M059J (cell line): ENCODE data around the gene TRPM8. TPM values are rescaled to one million over a fixed set of nuclear protein-coding genes. Genes with fewer than 3 reads are reported as not detected.

Experiments used
- DNase-seq: peaks from one replicate; pipeline ENCODE4 v3.0.0-alpha.2; 2012; ENCODE audit warnings: low read depth
- total RNA-seq: library from RNA; depleted of rRNA; stranded (reverse); fragments of >200 nt; shearing (Covaris generic); gene quantifications from 2 replicates; pipeline ENCODE4 v1.2.3, GENCODE V29; 2014

Gene TRPM8
- total RNA-seq, 1 experiment from 2014 or later = 4.2 TPM

DNA sequence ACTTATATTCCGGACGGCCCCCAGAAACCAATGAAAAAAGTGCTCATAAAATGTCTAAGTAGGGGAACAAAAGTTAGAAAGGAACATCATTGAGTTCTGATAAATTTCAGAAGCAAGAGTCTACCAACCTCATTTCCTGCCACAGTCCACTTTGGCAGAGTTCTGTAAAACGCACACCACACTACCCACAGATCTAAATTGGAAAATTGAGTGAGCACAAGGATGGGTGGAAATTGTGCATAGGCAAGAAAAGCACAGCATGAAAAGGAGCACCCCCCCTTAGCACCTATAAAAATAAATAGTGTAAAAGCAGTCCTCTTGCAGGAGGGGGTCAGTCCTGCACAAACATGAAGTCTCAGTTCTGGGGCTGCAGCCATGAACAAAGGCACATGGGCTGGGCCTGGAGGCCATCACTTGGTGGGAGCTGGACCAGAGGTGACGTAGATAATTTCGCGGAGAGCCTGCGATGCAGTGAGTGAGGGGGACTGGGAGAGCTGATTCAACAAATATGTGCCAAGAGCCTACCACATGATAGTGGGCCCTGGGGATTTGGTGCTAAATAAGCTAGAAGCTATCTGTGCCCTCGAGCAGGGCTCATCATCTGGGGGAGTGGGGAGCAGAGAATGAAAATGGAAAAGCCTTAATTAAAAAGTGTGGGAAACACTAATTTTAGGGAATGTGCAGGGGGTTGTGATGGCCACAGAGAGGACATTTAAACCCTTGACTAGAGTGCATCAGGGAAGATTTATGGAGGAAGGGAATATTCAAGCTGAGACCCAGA is 84.4 kb downstream of the TRPM8 start:
- DNase-seq = no peak

- DNase-seq = no peak
Measured at GRCh38 chr2:234002281-234002680, 85.1 kb downstream of the TRPM8 start.

DNA sequence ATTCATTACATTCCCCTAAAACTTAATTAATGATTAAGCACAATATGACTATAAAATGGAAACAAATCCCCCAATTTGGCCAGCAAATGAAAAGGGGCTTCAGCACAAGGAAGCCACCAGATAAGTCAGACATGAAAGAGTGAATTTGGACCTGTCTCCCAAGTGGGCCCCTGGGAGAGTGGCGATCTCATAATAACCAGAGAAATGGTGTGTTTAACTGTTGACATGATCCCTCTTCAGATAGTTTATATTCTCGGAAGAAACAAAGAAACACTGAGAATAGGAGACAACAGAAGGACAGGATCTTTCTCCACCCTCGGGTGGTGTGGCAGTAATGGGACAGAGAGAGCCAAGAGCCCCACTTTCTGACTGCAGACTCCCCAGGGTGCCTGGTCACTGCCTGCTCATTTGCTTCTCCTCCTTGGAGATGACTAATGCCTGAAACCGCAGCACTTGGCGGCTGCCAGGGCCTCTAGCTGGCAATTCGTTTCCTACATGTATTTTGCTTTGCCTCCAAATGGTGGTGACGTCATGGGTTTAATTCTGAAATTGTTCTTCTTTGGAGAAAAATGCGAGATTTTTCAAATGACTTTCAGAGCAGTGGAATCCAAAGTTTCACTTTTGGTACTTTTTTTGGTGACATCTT is 86.9 kb downstream of the TRPM8 start:
- peak; percentile 95 for DNase-seq

DNA sequence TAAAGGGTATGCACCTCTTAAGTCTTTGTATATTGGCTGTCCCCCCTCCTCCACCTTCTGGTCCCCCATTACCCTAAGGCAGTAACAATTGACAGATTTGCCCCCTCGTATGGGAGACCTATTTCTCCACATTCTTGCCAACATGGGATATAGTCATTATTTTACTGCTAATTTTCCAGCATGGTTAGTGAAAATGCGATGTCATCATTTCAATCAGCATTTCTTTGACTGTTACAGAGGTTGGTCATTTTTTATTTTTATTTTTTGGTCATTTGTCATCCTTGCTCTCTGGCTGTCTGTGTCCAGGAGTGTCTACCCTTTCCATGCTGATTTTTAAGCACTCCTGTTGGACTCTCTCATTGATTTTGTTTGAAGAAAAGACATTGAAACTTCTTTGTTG is 88.0 kb downstream of the TRPM8 start:
- DNase-seq = no peak

GRCh38 chr2:234006501-234006900 is 89.3 kb downstream of the TRPM8 start:
- no peak for DNase-seq

GRCh38 chr2:234014427-234014826 is 97.3 kb downstream of the TRPM8 start:
- DNase-seq = no peak

DNA sequence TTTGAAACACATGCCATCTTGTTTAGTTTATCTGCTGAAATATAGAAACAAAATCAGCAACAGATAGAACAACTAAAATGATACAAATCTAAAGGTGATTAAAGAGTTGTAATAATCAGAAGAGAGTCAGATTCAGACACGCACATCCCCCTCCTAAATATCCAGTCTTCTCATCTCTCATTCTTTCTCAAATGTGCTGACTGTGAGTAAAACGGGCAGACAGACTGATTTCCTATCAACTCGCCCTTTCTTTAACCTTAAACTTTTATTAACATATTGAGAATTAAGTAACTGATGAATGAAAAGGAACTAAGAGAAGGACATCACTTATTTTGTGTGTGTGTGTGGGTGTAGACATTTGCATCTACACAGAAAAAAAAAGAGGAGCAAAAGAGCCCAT is 98.7 kb downstream of the TRPM8 start:
- DNase-seq = no peak

- DNase-seq = no peak
Measured at GRCh38 chr2:234019896-234020295, 102.7 kb downstream of the TRPM8 start.

DNA sequence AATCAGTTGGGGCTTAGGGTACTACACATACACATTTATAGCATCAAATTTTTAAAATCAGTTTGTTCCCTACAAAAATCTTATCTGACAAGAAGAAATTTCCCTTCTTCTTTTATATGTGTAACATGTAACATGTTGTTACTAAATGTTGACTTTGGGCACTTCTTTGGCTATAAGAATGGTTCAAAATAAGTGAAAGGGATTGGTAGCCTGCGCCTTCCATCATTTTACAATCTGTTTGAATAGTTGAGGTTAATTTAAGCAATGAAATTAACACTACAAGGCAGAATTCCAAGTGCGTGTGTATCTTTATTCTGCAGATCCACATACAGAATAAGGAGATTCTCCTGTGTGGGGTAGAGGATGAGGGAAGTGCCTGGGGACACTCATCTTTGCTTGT is 103.2 kb downstream of the TRPM8 start:
- DNase-seq = no peak

- no peak for DNase-seq
Measured at GRCh38 chr2:234022424-234022823, 105.3 kb downstream of the TRPM8 start.

DNA sequence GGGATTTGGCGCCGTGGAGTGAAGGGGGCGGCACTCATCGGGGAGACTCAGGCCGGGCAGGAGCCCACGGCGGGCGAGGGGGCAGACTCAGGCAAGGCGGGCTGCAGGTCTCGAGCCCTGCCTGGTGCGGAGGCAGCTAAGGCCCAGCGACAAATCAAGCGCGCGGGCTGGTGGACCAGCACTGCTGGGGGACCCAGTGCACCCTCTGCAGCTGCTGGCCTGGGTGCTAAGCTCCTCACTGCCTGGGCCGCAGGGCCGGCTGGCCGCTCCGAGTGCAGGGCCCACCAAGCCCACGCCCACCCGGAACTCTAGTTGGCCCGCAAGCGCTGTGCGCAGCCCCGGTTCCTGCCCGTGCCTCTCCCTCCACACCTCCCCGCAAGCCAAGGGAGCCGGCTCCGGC is 107.1 kb downstream of the TRPM8 start:
- DNase-seq = no peak

DNA sequence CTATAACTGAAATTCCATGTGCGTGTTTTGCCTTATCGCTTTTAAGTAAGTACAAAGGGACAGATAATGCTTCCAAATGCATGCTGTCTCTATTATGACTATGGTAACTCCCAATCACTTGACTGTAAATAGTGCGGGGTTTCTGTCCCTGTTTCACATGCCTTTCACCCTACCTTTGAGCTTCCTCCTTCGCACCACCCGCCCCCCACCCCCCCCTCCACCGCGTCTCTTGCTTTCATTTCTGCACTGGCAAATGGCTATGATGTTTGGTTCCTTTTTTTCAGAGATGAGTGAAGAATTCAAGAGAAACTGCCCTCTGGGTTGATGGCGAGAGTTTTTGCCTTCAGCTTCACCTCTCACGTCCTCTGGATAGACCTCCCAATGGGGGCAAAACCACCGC is 108.3 kb downstream of the TRPM8 start:
- no peak for DNase-seq

- peak; percentile 76 for DNase-seq
Measured at GRCh38 chr2:234025891-234026401, 108.8 kb downstream of the TRPM8 start.

GRCh38 chr2:234026693-234027254 is 109.6 kb downstream of the TRPM8 start:
- no peak for DNase-seq

DNA sequence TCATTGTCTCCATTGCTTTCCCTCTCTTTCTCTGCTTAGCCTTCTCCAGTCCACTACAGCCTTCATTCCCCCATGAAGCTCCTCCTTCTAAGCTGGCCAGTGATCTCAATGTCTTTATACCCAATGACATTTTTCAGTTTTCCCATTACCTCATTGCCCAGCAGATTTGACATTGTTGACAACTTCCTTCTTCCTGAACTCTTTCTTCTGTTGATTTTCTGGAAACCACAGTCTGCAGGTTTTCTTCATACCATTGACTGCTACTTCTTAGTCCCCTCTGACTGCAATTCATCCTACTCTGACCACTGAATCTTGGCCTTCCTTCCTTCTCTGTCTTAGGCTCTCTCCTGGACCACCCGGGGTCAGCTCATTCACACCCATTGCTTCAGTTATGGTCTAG is 110.5 kb downstream of the TRPM8 start:
- peak; percentile 44 for DNase-seq

- DNase-seq = peak; percentile 64
Measured at GRCh38 chr2:234029150-234029733, 112.1 kb downstream of the TRPM8 start.

DNA sequence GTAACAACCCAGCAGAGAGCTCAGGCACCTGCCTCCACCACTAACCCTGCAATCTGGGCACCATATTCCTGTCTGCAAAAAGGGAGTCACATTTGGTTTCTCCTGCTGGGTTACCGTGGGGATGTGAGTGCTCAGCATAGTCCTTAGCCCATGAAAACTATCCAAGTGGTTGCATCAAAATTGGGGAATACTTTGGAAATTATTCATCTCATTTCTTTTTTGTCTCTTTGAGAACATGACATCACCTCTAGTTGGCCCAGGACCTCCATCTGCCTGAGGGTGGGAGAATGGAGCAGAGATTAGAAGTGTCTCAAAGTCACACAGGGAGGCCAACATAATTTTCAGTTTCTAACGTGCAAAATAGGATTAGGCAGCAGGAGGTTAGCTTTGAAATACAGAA is 114.0 kb downstream of the TRPM8 start:
- peak; percentile 40 for DNase-seq

DNA sequence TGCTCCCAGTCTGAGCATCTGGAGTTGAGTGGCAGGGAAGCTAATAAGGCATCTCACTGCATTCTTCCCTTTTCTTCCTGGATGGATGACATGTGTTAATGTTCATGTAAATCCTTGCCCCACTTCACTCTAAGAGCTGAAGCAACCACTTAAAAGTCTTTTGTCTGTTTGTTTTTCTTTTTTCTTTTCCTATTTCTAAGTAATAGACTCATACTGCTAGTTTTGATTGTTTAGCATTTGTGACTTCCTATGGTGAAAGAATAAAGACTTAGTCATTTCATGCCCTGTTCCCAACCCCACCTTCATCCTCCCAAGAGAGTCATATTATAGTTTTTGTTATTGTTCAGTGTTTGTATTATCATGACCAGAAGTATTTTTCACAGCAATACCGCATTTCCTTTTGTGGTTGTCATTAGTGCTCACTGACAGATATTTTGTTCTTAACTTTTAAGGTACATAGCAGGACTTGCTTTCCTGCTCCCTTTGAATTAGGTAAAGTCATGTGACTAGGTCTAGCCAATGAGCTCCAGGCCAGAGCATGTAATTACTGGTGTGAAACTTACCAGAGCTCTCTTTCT is 115.2 kb downstream of the TRPM8 start:
- DNase-seq = peak; percentile 91

GRCh38 chr2:234033174-234033573 is 116.0 kb downstream of the TRPM8 start:
- DNase-seq = peak; percentile 5

DNA sequence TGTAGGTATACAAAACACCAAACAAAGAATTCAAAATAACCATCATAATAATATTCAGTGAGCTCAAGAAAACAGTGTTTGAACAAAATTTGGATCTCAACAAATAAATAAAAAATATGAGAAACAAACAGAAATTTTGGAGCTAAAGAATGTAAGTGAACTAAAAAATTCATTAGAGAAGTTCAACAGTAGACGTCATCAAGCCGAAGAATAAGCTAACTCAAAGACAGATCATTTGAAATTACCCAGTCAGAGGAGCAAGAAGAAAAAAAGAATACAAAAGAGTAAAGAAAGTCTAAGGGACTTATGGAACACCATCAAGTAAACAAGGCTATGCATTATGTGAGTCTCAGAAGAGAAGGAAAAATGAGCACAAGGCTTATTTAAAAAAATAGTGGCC is 116.7 kb downstream of the TRPM8 start:
- no peak for DNase-seq

DNA sequence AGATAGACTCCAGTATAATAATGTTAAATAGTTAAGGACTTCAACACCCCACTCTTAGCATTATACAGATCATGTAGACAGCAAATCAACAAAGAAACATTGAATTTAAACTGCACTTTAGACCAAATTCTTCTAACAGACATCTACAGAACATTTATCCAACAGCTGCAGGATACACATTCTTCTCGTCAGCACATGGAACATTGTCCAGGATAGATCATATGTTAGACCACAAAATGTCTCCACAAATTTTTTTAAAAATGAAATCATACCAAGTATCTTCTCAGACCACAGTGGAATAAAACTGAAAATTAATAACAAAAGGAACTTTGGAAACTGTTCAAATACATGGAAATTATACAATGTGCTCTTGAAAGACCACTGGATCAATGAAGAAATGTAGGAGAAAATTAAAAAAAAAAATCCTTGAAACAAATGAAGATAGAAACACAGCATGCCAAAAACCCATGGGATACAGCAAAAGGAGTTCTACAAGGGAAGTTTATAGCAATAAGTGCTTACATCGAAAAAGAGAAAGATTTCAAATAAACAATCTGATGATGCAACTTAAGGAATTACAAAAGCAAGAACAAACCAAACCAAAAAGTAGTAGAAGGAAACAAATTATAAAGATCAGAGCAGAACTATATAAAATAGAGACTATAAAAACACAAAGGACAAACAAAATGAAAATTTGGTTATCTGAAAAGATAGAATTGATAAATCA is 121.1 kb downstream of the TRPM8 start:
- no peak for DNase-seq

- peak; percentile 91 for DNase-seq
Measured at GRCh38 chr2:234044157-234044556, 127.0 kb downstream of the TRPM8 start.
